GM18909 (cell line): Measurements from ENCODE around the gene HOXD10.

ENCODE experiments used
- ATAC-seq: cut with Tn5 transposase; IDR thresholded peaks from one replicate; pipeline ENCODE4 v1.9.1; 2021; ENCODE audit warnings: mild to moderate bottlenecking; ENCODE audit not compliant: unreplicated experiment, poor library complexity

HOXD10 gene

DNA sequence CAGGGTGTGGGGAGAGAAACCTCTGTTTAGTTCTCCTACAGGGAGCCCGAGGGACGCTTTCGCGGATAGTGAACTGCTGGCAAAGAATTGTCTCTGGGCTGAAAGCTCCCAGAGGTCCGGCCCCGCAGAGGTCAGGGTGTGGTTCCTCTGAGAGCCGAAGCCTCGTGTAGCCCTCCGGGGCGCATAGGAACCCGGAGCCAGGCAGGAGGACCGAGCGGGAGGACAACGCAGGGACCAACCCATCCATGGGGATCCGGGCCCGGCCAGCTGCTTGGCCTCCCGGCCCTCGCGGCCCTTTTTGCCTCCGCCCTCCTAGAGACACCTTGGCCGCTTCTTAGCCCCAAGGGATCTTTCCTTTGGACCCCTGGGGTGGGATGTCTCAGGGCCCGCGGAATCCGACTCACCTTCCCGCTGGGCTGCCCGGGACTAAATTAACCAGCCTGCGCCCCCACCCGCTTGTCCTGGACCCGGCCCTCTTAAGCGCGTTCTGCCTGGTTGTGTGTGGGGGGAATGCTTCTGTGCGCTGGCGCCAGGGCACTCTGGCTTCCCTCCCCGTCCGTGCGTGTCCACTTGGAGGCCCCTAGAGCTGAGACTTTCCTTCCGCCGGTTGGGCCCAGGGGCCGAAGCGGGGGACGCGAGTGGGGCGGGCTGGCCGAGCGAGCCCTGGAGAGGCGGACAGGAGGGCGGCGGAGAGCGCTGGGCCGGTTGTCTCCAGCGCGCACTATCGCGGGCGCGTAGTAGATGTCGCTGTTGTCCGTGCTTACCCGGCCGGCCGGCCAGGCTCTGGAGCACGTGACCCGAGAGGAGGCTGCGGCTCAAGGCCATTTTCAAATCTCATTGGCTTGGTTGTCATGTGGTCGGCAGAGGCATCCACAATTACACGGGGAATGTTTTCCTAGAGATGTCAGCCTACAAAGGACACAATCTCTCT is at the start of gene HOXD10:
TSS of gene HOXD10 (plus strand) at position 896 of the 931 bp plus-strand sequence. CDS start 56 bp downstream, outside the sequence.
- ATAC-seq, result no peak

DNA sequence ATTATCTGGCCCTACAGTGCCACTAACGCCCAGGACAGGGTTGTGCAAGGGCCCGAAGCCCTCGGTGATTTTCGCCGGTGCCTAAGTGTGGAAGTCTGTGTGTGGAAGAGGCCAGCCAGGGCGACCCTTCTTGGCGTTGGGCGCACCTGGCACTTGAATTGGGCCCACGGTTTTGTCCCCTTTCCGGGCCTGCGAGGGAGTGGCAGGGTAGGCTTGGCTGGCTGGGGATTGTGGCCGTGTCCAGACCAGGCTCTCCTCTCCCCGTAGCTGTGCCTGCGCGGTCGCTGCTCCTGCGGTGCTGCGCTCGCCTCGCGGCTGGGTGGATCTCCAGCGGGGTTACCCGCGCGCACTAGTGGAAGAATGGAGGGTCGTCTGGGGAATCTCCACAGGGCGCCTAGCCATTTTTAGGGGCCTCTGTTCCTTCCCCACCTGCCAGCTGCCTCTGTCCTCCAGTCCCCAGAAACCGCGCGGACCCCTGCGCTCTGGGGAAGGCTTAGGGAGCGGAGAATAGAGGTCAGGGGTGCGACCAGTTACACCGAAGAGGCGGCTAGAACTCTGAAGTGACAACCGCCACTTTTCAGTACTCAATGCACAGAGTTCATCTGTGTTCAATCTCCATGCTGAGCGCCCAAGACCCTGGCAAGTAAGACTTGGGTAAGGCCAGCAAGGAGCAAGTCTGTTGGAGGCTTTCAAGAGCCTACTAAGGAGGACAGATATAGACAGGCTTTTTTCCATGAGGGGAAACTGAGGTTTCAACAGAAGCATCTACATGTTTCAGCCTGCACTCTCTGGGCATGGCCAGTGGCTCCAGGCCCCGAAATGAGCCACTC is 48.8 kb upstream of the HOXD10 start:
- ATAC-seq, result no peak

DNA sequence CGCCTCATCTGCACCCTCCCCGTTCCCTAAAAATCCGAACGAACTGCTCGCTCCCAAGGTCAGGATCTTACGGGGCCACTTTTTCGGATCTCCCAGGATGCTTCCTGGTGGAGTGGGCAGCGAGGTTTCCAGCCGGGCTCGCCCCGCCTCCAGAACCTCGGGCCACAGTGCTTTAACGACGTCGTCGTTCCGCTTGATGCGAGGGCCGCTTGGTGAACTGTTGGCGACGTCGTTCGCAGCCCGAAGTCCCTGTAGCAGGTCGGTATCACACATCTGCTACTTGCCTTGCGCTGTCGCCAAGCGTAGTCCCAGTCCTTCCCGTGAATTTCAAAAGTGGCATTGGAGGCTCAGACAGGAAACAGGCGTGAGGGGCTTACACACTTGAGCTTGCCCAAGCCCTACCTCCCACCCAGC is 48.2 kb upstream of the HOXD10 start:
- no peak for ATAC-seq

DNA sequence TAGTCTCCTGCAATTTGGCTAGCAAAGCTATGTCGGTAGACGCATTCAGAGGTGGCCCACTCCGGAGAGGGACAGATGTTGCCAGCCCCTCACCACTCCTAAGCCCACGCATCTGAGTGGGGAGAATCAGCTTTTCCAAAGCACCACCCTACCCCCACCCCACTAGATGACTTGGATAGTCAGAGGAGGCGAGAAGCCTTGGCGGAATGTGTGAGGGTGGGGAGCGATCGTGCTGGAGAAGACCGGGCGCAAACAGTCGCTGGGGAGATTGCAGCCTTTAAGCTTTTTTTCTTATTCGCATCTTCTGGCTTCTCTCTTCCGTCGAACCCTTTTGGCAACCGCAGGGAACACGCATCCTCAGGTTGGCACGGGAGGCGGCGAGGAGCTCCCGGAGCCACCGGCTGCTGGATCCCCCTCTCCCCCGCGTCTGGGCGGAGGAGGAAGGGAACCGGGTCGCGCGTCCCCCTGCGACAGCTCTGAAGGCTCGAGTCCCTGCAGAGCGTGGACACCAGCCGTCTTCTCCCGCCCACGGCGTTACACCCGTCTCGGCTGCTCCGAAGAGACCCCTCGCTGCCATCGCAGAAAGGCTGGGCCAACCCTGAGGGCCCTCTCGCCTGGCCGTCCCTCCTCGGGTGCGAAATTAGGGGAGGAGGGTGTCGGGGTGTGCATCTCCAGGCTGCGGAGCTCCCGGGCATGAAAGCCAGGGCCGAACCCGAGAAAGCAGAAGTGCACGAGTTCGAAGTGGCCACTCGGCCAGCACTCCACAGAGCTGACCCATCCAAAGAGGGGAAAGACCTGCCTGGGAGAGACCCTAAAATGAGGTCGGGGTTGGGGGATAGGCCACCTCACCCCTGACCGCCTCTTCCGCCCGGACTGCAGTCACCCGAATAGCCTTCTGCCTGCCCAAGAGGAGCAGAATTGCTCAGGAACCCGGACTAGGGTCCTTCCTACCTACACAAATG is 45.0 kb upstream of the HOXD10 start:
- no peak for ATAC-seq

DNA sequence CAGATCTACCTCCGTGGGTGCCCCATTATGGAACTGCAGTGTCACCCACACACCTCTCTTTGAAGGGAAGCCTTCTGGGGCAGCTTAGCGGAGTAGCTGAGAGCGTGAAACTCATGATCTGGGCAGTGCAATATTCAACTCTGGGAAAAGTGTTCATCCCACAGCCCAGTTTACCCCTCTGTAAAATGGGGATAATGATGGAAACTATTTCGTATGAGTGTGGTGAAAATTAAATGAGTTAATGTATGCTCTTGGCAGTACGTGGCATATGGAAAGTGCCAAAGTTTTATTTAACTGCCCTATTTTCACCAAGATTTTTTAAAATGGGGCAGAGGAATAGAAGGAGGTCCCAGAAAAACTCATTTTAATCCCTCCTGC is 44.3 kb upstream of the HOXD10 start:
- no peak for ATAC-seq

DNA sequence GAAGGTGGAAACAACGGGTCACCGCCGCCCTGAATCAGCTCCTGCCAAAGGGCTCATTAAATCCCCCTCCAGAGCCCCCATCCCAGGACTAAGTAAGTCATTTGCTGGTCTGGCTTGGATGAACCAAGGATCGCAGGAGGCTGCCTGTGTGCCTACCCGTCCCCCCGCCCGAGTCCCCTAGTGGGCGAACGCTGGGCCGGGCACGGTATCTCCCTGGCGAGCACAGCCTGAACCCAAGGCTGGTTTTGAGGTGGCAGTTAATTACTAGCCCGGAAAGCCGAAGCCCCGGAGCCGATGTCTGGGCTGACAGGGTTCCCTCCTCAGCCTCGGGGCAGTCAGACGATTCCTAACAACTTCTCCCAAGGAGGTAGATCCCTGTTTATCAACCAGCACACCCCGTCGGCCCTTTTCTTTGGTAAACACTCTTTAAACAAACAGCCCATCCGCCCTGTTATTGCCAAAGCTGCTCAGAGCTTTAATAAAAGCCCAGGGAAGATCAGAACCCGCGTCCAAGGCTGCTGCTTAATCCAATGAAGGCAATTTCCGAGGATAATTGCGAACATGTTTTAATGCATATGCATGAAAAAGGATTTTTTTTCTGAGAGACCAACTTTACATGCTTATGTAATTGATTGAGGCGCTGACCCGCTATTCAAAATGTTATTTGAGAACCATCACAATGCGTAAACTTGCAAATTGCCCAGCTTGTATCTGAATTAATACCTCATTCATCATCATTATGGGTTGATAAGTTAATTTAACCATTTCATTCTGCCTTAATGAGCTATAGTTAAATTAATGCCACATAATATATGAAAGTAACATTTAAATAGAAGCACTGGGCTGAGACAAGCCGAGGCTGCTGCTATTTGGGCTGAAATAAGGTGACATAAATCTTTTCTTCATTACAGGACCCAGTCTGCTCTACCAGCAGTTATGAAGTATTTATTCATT is 43.4 kb upstream of the HOXD10 start:
- no peak for ATAC-seq

DNA sequence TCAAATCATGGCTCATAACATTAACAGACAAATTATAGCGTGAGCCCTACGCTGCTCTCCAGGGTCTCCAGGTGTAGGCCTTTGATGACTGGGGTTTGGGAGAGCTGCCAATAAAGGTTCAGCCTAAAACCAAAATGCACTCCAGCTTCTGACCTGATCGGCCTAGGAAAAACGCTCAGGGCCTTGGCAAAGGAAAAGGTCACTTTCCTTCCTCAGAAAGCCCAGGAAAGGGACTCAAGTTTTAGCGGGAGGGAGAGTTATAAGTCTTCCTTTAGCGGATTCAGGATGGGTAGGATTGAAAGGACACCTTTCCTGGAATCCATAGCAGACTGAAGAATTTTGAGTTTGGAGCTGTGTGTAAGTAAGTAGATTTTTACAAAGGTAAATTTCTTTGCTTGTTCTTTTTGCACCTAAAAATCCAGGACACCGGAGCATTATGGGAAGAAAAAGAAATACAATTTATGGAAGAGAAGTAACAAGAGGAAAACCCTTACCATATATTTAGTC is 41.6 kb upstream of the HOXD10 start:
- ATAC-seq, result no peak

DNA sequence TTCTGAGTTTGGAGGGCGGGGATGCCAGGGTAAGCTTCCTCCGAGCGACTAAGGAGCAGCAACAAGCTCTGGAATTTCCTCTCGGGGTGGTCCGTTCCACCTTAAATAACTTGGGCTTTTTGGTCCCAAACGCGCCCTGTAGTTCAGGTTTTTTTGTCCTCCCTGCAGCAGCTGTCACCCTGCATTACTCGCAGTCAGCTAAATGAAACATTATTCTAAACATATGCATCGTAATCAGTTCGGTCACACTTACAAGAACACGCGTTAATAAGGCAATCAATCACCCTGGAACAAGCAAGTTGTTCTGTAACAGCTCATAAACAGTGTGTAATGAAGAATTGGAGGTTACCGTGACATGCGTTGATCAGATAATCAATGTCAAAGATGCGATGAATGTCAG is 41.1 kb upstream of the HOXD10 start:
- no peak for ATAC-seq

DNA sequence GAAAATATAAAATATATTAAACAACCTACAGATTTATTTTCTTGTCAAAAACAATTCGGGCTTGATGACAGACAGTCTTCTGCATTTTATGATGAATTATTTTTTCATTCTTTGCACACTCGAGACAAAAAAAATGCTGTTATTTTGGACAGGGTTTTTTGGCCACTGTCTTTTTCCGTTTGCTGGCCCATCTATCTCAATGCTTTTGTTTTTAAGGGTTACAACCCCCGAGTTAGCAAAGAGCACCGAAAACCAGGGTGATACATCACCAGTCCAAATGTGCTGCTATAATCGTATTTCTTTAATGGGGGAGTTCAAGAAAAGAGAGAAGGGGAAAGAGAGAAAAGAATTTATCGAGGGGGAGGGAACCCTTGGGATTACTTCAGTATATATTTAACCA is 40.5 kb upstream of the HOXD10 start:
- no peak for ATAC-seq

DNA sequence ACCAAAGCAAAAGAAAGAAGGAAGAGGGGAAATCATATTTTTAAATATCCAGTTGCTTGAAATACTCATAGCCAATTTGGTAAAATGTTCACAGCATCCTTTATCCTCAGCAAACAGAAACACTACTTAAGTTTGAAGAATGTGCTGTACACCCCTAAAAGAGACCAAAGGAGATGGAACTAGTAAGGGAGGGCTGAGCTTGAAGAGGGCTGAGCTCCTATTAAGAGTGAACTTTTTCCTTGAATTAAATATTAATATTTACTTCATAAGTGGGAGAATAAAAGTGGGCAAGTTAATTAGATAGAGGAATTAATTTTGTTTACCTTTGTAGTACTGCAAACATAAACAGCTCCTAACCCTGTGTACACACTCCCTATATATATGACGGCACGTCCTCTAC is 39.8 kb upstream of the HOXD10 start:
- ATAC-seq, result no peak

DNA sequence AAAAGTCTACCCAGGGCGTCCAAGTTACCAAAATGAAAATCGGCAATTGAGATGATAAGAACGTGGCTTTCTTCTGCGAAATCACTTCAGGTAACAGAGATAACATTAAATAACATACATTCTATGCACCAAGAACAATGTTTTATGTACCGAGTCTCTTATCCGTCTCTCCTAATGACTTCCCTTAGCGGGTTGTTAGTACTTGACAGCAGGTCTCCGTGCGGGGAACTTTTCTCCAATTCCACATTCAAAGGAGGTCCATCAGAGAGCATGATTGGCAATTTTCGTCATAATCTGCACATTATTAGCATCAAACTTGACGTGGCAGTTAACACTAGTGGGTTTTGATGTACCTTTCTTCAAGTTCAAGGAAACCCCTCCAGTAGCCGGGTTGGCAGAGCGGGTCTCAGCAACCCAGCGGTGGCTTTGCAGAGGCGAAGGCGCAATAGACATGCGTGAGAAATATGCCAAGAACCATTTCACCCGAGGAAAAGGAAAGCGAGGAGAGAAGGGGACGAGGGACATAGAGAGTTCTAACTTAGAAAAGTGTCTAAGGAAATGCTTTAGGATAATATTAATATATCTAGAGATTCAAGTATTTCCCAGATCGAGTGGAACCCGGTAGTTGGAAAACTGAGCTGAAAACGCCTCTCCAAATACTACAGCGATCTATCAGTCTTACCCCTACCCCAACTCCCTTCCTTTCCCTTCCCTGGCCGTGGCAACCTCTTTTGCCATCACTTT is 37.9 kb upstream of the HOXD10 start:
- ATAC-seq, result no peak

DNA sequence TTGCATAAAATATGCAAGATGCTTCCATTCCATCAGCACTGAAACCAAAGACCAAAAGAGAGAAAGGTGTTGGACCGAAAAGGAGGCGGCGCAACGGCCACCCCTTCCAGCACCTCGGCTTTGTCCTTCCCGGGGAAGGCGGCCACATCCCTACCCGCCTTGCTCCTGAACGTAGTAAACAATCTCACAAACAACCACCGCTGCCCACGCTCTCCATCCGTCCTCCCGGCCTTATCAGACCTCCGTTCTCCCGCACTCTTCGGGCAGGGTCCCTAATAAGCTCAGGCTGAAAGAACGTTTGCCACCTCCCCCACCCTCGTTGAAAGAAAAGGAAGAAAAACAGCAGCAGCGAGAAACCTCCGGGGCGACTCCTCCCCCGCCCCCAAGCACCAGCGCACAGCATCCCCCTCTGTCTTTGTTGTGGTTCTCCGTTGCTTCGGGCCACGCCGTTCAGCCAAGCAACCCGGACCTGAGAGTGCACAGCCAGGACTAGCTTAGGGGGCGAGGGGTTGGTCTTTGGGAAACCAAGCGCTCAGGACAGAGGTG is 37.2 kb upstream of the HOXD10 start:
- ATAC-seq, result no peak

DNA sequence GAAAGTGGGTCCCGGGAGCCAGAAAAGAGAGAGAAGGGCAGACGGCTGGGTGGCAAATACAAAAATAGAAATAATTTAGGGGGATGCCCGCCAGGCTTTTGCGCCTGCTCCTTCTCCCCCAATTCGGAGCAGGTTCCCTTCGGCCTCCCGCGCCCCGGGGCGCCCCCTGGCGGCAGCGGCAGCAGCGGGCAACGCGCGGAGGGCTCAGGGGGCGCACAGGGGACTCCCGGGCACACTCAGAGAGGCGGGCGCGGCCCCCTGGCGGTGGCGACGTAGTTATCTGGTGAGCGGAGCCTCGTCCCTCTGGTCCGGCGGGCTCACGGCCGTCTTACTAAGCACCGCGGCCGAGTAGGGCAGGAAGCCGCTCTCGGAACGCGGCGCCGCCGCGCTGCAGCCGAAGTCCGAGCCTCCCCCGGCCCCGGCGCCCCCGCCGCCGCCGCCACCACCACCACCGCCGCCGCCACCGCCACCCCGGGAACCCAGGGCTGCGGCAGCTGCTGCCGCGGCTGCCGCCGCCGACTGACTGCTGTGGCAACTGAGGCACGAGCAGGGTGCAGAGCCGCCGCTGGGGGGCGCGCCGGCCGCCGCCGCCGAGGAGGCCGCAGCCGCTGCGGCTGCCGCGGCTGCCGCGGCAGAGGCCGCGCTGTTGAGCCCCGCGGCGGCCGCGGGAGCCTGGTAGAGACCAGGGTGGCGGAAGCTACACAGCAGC is 36.6 kb upstream of the HOXD10 start:
- no peak for ATAC-seq

DNA sequence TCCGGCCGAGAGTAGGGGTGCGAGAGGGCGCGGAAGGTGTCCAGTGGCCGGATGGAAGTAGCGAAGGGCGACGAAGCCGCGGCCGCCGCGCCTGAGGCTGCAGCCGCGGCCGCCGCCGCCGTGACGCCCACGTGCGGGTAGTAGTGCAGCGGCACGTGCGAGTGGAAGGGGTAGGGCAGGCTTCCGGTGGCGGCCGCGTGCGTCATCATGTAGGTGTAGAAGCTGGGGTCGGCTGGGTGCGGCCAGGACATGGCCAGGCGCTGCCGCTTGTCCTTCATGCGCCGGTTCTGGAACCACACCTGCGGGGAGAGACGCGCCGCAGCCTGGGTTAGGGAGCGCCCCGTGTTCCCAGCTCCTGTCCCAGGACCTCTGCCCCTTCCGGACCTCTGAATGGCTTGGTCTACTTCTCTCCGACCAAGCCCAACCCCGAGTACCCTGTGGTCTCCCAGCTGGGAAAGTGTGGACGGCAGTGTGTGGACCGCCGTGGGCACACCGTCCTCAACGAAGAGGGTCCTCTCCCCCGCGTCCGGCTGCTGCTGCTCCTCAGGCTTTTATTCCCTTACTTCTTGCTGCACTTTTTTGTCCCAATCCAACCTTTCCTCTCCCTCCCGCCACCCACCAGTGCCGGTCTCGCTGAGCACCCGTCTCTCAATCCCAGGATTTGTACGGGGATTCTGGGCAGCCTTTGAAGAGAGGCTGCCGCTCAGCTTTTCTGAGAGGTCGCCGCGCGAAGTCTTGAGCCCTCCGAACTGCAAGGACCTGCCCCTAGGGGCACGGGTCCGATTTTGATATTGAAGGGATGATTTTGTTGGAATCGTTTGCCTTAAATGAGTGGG is 35.8 kb upstream of the HOXD10 start:
- no peak for ATAC-seq

DNA sequence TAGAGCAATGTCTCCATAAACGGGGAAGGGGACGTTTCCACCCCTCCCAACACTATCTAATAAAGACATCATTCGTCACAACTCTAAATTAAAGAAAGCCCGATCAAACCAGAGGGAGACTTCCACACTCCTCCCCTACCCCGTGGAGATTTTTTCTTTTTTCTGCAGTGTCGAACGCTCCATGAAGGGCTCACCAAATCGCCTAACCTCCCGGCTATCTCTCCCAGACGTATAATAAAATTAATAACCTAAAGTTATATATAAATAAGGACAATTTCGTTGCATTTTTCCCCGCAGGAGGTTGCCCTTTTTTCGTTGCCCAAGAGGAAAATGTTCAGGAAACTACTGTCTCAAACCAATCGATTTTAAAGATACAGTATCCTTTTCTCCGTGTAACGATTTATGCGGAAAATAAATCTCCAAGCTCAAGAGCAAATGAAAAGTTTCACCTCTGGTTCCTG is 35.2 kb upstream of the HOXD10 start:
- ATAC-seq, result no peak

DNA sequence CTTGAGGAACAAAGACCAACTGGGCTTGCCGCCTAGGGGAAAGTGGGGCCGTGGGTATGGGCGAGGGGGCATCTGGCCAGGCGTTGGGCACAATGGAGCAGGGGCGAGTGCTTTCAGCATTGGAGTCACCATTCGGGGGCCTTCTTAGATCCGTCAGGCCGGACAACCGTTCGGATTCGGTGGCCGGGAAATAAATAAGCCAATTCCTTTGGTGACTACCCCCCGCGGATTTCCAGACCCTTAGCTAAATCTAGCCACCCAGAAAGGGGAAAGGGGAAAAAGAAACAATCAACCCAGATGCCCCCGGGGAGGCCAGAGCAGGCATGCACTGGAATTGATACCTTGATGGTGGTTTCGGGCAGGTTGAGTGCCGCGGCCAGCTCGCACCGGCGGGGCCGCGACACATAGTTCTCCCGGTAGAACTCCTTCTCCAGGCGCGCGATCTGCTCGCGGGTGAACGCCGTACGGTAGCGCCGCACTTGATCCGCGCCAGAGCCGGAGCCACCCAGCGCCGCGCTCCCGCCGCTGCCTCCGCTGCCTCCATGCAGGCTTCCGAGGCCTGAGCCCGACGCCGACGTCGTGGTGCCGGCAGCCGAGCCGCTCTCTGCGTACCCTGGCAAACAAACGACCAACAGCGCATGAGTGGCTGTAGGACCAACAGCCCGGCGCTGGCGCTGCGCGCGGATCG is 34.6 kb upstream of the HOXD10 start:
- no peak for ATAC-seq
